GM18517 (cell line): ENCODE measurements around the gene DRC3.

Source experiments
- ATAC-seq: cut with Tn5 transposase; IDR thresholded peaks from one replicate; pipeline ENCODE4 v1.9.1; 2021; ENCODE audit warnings: mild to moderate bottlenecking, moderate library complexity; ENCODE audit not compliant: unreplicated experiment

Gene DRC3

DNA sequence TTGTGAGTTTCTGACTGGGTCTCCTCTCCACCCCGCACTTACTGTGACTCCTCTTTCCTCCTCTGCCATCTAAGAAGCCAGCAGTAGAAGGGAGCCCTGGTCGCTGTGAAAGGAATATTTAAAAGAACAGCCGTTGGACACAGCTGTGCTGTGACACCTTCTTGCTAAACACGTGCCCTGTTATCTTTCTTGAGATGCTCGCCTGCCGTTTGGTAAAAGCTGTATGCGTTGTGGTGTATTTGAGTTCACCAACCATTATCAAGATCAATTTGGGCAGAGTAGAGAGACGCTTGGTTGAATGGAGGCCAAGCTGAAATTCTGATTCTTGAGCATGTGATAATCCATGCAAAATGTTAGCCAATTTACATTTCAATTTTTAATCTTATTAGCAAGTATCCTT lies 70.3 kb downstream of the DRC3 start:
- ATAC-seq: no peak

DNA sequence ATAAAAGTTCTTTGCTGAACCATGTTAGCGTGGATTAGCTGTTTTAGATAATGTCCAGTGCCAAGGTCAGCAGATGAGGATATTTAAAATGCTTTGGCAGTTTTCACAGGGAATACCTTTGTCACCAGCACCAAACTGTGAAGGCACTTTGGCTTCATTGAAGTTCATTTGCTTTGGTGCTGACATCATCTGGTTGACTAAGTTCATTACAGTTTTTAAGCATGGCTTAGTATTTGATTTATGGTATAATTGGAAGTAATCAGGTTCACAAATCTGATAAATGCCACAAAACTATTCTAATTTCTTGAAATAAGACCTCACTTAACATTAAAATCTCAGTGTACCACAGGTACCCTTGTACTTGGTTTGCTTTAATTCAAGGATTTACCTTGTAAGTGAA lies 70.8 kb downstream of the DRC3 start:
- ATAC-seq: no peak

DNA sequence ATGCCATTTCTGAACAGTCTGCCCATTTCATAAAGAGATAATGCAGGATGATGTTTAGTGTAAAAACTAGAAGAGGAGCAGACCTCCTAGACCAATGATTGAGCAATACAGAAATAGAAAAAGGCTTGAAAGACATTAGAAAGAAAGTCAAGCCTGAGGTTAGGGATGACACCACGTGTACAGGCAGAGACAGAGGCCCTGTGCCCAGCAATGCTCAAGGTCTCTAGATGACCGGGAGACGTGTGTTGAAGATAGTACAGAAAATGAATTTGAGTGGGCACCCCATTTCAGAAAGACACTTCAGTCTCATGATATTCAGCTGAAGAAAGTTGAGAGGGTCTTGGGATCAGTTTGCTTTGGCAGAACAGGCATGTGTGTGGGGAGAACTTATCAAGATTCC lies 71.9 kb downstream of the DRC3 start:
- no peak for ATAC-seq

DNA sequence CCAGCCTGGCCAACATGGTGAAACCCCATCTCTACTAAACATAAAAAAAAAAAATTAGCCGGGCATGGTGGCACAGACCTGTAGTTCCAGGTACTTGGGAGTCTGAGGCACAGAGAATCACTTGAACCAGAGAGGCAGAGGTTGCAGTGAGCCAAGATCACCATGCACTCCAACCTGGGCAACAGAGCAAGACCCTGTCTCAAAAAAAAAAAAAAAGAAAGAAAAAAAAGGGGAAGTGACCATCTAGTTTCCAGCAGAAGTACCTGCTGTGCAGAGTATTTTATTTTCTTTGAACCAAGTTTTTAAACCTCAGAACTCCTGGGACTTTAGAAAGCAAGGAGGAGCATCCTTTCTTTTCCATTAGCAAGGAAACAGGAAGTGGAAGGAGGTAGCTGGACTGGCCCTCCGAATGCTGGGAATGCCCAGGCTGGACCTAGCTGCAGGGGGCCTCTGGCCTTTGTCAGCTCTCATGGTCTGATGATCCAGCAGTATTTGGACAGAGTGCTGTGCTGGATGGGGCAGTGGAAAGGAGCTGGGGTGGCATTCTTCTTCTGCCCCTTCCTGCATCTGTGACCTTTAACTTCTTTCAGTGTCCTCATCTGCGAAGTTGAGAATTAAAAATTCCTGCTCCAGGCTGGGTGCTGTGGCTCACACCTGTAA lies 73.2 kb downstream of the DRC3 start:
- ATAC-seq: no peak

DNA sequence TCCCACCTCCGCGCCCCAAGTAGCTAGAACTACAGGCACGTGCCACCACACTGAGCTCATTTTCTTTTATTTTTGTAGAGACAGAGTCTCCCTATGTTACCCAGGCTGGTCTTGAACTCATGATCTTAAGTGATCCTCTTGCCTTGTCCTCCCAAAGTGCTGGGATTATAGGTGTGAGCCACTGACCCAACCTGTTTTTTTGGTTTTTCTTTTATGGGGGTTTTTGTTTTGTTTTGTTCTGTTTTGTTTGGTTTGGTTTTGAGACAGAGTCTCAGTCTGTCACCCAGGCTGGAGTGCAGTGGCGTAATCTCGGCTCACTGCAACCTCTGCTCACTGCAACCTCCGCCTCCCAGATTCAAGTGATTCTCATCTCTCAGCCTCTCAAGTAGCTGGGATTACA lies 82.9 kb downstream of the DRC3 start:
- no peak for ATAC-seq

DNA sequence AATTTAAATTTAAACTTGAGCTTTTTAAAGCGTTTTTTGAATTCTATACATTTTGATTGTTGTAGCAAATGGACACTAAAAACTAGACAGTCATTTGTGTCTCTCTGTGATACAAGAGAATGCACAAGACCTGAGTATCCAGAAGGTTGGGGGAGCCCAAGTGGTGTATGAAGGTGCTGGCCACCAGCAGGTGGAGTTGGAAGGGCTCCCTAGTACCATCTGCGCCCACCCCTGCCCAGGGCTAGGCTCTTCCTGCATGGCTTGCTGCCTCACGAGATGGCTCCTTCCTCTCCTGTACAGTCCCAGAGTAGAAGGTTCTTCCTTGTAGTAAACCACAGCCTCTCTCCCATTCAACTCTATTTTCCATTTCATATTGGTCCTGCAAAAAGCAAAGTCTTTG lies 83.6 kb downstream of the DRC3 start:
- no peak for ATAC-seq

DNA sequence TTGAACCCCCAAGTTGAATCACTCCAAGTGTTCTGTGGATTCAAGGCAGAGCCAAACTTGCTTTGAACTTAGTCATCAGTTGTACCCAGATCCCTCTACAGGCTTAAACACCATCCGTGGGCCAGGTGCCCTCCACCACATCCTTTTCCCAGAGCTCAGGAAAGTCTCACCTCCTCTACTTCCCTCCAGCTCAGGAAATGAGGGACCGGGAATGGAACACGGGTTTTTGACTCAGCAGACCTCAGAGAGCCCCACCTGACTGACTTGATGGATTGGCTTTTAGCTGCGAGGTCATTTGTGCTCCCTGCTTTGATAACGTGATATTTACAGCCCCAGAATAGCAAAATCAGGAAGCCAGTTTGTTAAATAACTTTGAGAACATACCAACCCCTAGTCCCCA lies 86.6 kb downstream of the DRC3 start:
- no peak for ATAC-seq

DNA sequence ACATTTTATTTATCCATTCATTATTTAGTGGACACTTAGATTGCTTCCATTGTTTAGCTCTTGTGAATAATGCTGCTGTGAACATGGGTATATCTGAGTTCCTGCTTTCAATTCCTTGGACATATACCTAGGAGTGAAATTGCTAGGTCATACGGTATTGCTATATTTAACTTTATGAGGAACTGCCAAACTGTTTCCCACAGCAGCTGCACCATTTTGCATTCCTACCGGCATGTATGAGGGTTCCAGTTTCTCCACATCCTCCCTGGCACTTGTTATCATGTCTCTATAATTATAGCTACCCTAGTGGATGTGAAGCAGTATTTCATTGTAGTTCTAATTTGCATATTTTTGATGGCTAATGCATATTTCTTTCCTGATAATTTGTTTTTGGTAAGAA lies 91.4 kb downstream of the DRC3 start:
- ATAC-seq: no peak

DNA sequence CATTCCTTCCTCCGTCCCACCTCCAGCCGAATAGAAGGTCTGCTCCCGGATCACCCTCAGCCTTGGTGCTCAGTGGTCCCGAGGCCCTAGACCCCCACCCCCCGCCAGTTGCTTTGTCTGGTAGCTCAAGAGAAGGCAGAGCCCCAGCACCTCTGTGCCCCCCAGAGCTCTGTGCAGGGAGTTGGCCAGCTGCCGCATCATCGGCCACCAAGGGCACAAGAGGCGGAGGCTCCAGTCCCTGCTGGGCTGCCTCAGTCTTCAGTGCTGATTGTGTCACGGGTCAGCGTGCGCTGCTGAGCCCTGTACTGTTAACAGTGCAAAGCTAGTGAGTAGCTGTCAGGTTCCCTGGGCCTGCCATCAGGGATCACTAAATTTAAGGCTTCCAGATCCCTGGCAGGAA lies 92.9 kb downstream of the DRC3 start:
- ATAC-seq: no peak
